Upper lobe of left lung (tissue), 4 donors: ENCODE data around the gene PRR4.

Source experiments
- EP300 ChIP-seq, 4 donors: sonication (generic); formaldehyde crosslinking; IDR thresholded peaks; one replicate each; pipeline ENCODE4 v1.5.1; 2017; ENCODE audit warnings: antibody characterized with exemption in 4 of 4, control low read depth in 2 of 4
- TF ChIP-seq, protein P1 (sequence below), 6 experiments: fragments of 450-650 bp in 4 of 6; fragments of 200-600 bp in 2 of 6; sonication (generic) in 2 of 6; IDR thresholded peaks; one replicate each; pipeline ENCODE4 v1.5.1; 2016 to 2019; ENCODE audit warnings: antibody characterized with exemption in 6 of 6

DNA sequence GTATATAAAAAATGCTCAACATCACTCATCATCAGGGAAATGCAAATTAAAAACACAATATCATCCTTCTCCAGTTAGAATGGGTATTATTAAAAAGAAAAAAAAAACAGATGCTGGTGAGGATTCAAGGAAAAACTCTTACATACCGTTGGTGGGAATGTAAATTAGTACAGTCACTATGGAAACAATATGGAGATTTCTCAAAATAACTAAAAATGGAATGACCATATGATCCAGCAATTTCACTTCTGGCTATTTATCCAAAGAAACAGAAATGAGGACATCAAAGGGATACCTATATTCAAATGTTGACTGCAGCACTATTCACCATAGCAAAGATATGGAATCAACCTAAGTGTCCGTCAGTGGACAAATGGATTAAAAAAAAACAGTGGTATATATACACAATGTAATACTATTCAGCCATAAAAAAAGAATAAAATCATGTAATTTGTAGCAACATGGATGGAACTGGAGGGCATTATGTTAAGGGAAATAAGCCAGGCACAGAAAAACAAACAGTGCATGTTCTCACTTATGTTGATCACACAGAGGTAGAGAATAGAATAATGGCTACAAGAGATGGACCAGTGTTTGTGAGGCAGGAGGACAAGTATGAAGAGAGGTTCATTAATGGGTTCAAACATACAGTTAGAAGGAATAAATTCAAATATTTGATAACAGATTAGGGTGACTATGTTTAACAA lies 14.4 kb upstream of the PRR4 start:
- no peak for TF ChIP-seq EP300 (IDR thresholded peaks at IDR 0.05)
- TF ChIP-seq, protein P1, sequence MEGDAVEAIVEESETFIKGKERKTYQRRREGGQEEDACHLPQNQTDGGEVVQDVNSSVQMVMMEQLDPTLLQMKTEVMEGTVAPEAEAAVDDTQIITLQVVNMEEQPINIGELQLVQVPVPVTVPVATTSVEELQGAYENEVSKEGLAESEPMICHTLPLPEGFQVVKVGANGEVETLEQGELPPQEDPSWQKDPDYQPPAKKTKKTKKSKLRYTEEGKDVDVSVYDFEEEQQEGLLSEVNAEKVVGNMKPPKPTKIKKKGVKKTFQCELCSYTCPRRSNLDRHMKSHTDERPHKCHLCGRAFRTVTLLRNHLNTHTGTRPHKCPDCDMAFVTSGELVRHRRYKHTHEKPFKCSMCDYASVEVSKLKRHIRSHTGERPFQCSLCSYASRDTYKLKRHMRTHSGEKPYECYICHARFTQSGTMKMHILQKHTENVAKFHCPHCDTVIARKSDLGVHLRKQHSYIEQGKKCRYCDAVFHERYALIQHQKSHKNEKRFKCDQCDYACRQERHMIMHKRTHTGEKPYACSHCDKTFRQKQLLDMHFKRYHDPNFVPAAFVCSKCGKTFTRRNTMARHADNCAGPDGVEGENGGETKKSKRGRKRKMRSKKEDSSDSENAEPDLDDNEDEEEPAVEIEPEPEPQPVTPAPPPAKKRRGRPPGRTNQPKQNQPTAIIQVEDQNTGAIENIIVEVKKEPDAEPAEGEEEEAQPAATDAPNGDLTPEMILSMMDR (IDR thresholded peaks at IDR 0.05) = no peak
